Mucosa of gallbladder (tissue), 1 donor: Measurements from ENCODE around the gene ZWILCH. TPM values are rescaled to one million over a fixed set of nuclear protein-coding genes. Genes with fewer than 3 reads are reported as not detected.
A peak's percentile ranks its signal among the peaks of the same experiment; 100 is the strongest.
"Not testable (repeated sequence)": the region's sequence is repeated elsewhere in the genome, so short reads cannot be mapped to it uniquely, and the experiment has no call there.

Experiments used
- DNase-seq: peaks from one replicate; pipeline ENCODE4 v3.0.0-alpha.2; 2020; ENCODE audit warnings: low spot score
- total RNA-seq: library from RNA; stranded (reverse); gene quantifications from one replicate; pipeline ENCODE4 v1.2.1, GENCODE V29; 2021
- donor health status: DM: no; HTN: no; CAD: no.

ZWILCH gene
- total RNA-seq, 1 donor from 2014 or later, result 5.3 TPM

GRCh38 chr15:66581972-66582537, 76.9 kb downstream of the ZWILCH start:
- no peak for DNase-seq

GRCh38 chr15:66586155-66586976, 81.2 kb downstream of the ZWILCH start:
- no peak for DNase-seq

GRCh38 chr15:66587020-66587419, 81.9 kb downstream of the ZWILCH start:
- no peak for DNase-seq

- no peak for DNase-seq
These were observed 82.6 kb downstream of the ZWILCH start for GRCh38 chr15:66587749-66588148.

- no peak for DNase-seq
These were observed 83.4 kb downstream of the ZWILCH start for GRCh38 chr15:66588537-66588936.

- DNase-seq, result no peak
These were observed 83.8 kb downstream of the ZWILCH start for GRCh38 chr15:66588971-66589370.

GRCh38 chr15:66589429-66589828, 84.3 kb downstream of the ZWILCH start:
- not testable (repeated sequence) for DNase-seq

GRCh38 chr15:66590435-66590834, 85.3 kb downstream of the ZWILCH start:
- DNase-seq, result no peak

- DNase-seq, result no peak
These were observed 86.3 kb downstream of the ZWILCH start for GRCh38 chr15:66591322-66591862.

GRCh38 chr15:66592505-66593218, 87.5 kb downstream of the ZWILCH start:
- peak; percentile 40 for DNase-seq

- no peak for DNase-seq
These were observed 88.2 kb downstream of the ZWILCH start for GRCh38 chr15:66593219-66593780.

- no peak for DNase-seq
These were observed 89.2 kb downstream of the ZWILCH start for GRCh38 chr15:66594344-66594743.

GRCh38 chr15:66594836-66595235, 89.7 kb downstream of the ZWILCH start:
- DNase-seq, result no peak

- no peak for DNase-seq
These were observed 90.2 kb downstream of the ZWILCH start for GRCh38 chr15:66595332-66595731.

- DNase-seq, result no peak
These were observed 90.9 kb downstream of the ZWILCH start for GRCh38 chr15:66595931-66596545.

GRCh38 chr15:66598095-66598815, 93.1 kb downstream of the ZWILCH start:
- DNase-seq, result no peak

Other genes starting within 250 kb of the ZWILCH start
- 29.3 TPM for gene DIS3L, start 211.8 kb upstream of the ZWILCH start, total RNA-seq
- 4.0 TPM for gene TIPIN, start 148.6 kb upstream of the ZWILCH start, total RNA-seq
- gene MAP2K1, start 118.4 kb upstream of the ZWILCH start, total RNA-seq, result 48.2 TPM
- 22.2 TPM for gene SNAPC5, start 7.6 kb upstream of the ZWILCH start, total RNA-seq
- 1,437 TPM for gene RPL4, start 471 bp upstream of the ZWILCH start, total RNA-seq
- not detected for gene LCTL, start 60.7 kb downstream of the ZWILCH start, total RNA-seq
- 50.5 TPM for gene SMAD6, start 196.9 kb downstream of the ZWILCH start, total RNA-seq